GM12878 (cell line): ENCODE measurements around the gene PIWIL1. TPM values are rescaled to one million over a fixed set of nuclear protein-coding genes. Genes with fewer than 3 reads are reported as not detected.

ENCODE experiments used
- ATAC-seq: fragments of 200-7000 bp; cut with Tn5 transposase; 3 replicates; pipeline ENCODE4 v1.9.1; 2020; ENCODE audit warnings: mild to moderate bottlenecking, moderate library complexity
- BruUV-seq: library from RNA; stranded (reverse); fragments of 400-500 nt; replicated peaks from 2 replicates; lab custom pipeline; 2021; lab: Mats Ljungman, UMichigan
- CTCF ChIA-PET: fragments of 300-600 bp; sonication (Branson Sonifier 250); formaldehyde crosslinking; extraction: SDS; loops from one replicate; lab custom pipeline; 2021; ENCODE audit warnings: inconsistent platforms; lab: Yijun Ruan, JAX
- POLR2A ChIA-PET: fragments of 350-600 bp; formaldehyde crosslinking; extraction: SDS; loops from one replicate; lab custom pipeline; 2021; ENCODE audit warnings: inconsistent platforms; lab: Charles Lee
- RAD21 ChIA-PET: fragments of 300-600 bp; sonication (Branson Sonifier 250); formaldehyde crosslinking; loops from one replicate; lab custom pipeline; 2023; ENCODE audit warnings: antibody characterized with exemption; ENCODE audit not compliant: unreplicated experiment; lab: Charles Lee
- SMC1A ChIA-PET: fragments of 300-600 bp; sonication (Branson Sonifier 250); formaldehyde crosslinking; loops from one replicate; lab custom pipeline; 2023; ENCODE audit not compliant: unreplicated experiment, uncharacterized antibody; lab: Charles Lee
- DNase-seq: peaks from one replicate; pipeline ENCODE4 v3.0.0-alpha.2; 2011; ENCODE audit warnings: low read depth, low spot score
- FAIRE-seq: peaks from 3 replicates; lab custom pipeline; 2011; peaks lifted over from hg19 to GRCh38; lab: Jason Lieb, UNC
- H2AFZ ChIP-seq: 2 replicates; pipeline ENCODE4 v1.6.0; 2011; ENCODE audit warnings: low read depth, low read length, control low read depth; ENCODE audit not compliant: control insufficient read depth
- H3K27ac ChIP-seq: 2 replicates; pipeline ENCODE4 v1.5.1; 2011; ENCODE audit warnings: control low read depth; ENCODE audit not compliant: control insufficient read depth, insufficient read depth
- H3K27me3 ChIP-seq, 2 experiments: replicated peaks in 1 of 2; 2 replicates each; pipeline versions ENCODE4 v1.6.0 to v1.6.1; 2011; ENCODE audit warnings: low read length in 1 of 2; ENCODE audit not compliant: control insufficient read depth in 2 of 2, insufficient read depth in 2 of 2
- H3K36me3 ChIP-seq, 2 experiments: 2 replicates each; pipeline ENCODE4 v1.5.1; 2011; ENCODE audit warnings: low read length in 1 of 2; ENCODE audit not compliant: control insufficient read depth in 2 of 2, insufficient read depth in 2 of 2
- H3K4me1 ChIP-seq: 2 replicates; pipeline ENCODE4 v1.6.1; 2011; ENCODE audit warnings: mild to moderate bottlenecking, low read length, moderate library complexity, mixed read lengths; ENCODE audit not compliant: control insufficient read depth, insufficient read depth
- H3K4me2 ChIP-seq: 2 replicates; pipeline ENCODE4 v1.6.0; 2011; ENCODE audit warnings: control low read depth; ENCODE audit not compliant: control insufficient read depth, insufficient read depth
- H3K4me3 ChIP-seq: fragments of 200-600 bp; sonication (generic); 2 replicates; pipeline ENCODE4 v1.5.1; 2016
- H3K79me2 ChIP-seq: 2 replicates; pipeline ENCODE4 v1.6.0; 2011; ENCODE audit warnings: low read length; ENCODE audit not compliant: control insufficient read depth, insufficient read depth
- H3K9ac ChIP-seq: 2 replicates; pipeline ENCODE4 v1.8.0; 2011; ENCODE audit warnings: low read length, control low read depth, mixed read lengths; ENCODE audit not compliant: control insufficient read depth, insufficient read depth
- H3K9me3 ChIP-seq: replicated peaks from 3 replicates; pipeline ENCODE4 v1.5.1; 2011; ENCODE audit warnings: mild to moderate bottlenecking, low read length; ENCODE audit not compliant: control insufficient read depth, insufficient read depth
- H4K20me1 ChIP-seq: 2 replicates; pipeline ENCODE4 v1.6.0; 2011; ENCODE audit not compliant: control insufficient read depth, insufficient read depth
- CBX3 ChIP-seq: fragments of 200-600 bp; sonication (generic); IDR thresholded peaks from 2 replicates; pipeline ENCODE4 v1.6.1; 2016; ENCODE audit warnings: low read depth, borderline replicate concordance
- CHD1 ChIP-seq: IDR thresholded peaks from 2 replicates; pipeline ENCODE4 v1.6.1; 2012; ENCODE audit warnings: low read depth, low read length, improper control_type of control experiment
- EED ChIP-seq: sonication (generic); IDR thresholded peaks from 2 replicates; pipeline ENCODE4 v1.6.1; 2016; ENCODE audit warnings: antibody characterized with exemption, low read depth
- ESRRA ChIP-seq: IDR thresholded peaks from 2 replicates; pipeline ENCODE4 v1.6.1; 2012; ENCODE audit warnings: mild to moderate bottlenecking, low read length, improper control_type of control experiment
- HCFC1 ChIP-seq: fragments of 150-350 bp; IDR thresholded peaks from 2 replicates; pipeline ENCODE4 v1.6.1; 2014; ENCODE audit warnings: low read length
- MXI1 ChIP-seq: fragments of 150-350 bp; IDR thresholded peaks from 2 replicates; pipeline ENCODE4 v1.6.1; 2011; ENCODE audit warnings: low read depth, mild to moderate bottlenecking, inconsistent platforms, low read length, improper control_type of control experiment
- POU2F2 ChIP-seq: IDR thresholded peaks from 3 replicates; pipeline ENCODE4 v1.6.1; 2011; ENCODE audit warnings: low read depth, mild to moderate bottlenecking, low read length, borderline replicate concordance
- RCOR1 ChIP-seq: conservative IDR thresholded peaks from 2 replicates; pipeline ENCODE4 v1.6.1; 2012; ENCODE audit warnings: low read depth, low read length, improper control_type of control experiment
- SPI1 ChIP-seq: IDR thresholded peaks from 2 replicates; pipeline ENCODE4 v1.6.1; 2011; ENCODE audit warnings: low read depth, mild to moderate bottlenecking, low read length, moderate library complexity, borderline replicate concordance; ENCODE audit not compliant: insufficient read depth
- STAT3 ChIP-seq: IDR thresholded peaks from 2 replicates; pipeline ENCODE4 v1.6.1; 2011; ENCODE audit warnings: low read depth, low read length, improper control_type of control experiment
- TBL1XR1 ChIP-seq: IDR thresholded peaks from 2 replicates; pipeline ENCODE4 v1.6.1; 2012; ENCODE audit warnings: low read depth, low read length, improper control_type of control experiment
- WGBS: methylation state at CpG from one replicate; pipeline ENCODE4 v1.1.6; 2016; ENCODE audit warnings: low lambda C conversion rate; ENCODE audit not compliant: insufficient replicate concordance, insufficient coverage; ENCODE audit errors: missing lambda C conversion rate; 5-methylcytosine and 5-hydroxymethylcytosine counted together
- in situ Hi-C: fragments of 300-500 bp; cut with MboI; formaldehyde crosslinking; loops from 9 replicates; pipeline ENCODE4 v1.14.3; 2018; ENCODE audit warnings: mixed read lengths
- intact Hi-C: fragments of 100-400 bp; cut with micrococcal nuclease; formaldehyde crosslinking; loops from one replicate; pipeline ENCODE4 v1.14.2; 2022; ENCODE audit not compliant: unreplicated experiment
- polyA plus RNA-seq, 11 experiments: library from polyadenylated mRNA; depleted of rRNA in 4 of 11; unstranded in 6 of 11; stranded (reverse) in 5 of 11; fragments of >200 nt; fragmentation: Nextera tagmentation in 4 of 11; fragmentation: Illumina TruSeq in 1 of 11; extraction: Ambion mirVana in 4 of 11; extraction: Trizol in 1 of 11; gene quantifications; 1 replicate in 1 of 11; 2 replicates in 10 of 11; pipeline versions ENCODE4 v1.2.1 to v1.2.3, GENCODE V29; 2011 to 2016; ENCODE audit warnings: inconsistent platforms in 2 of 11, missing spikeins in 2 of 11, low read depth in 1 of 11
- total RNA-seq, 4 experiments: library from RNA; depleted of rRNA in 3 of 4; stranded (reverse); fragments of >200 nt in 3 of 4; fragmentation: Illumina TruSeq in 1 of 4; extraction: Trizol in 1 of 4; gene quantifications; 2 replicates each; pipeline versions ENCODE4 v1.2.1 to v1.2.3, GENCODE V29; 2013 to 2021
- TF ChIP-seq, protein P1 (sequence below): fragments of 450-650 bp; IDR thresholded peaks from 2 replicates; pipeline ENCODE4 v1.6.1; 2016; ENCODE audit warnings: mild to moderate bottlenecking
- TF ChIP-seq, protein P2 (sequence below): fragments of 450-650 bp; IDR thresholded peaks from 2 replicates; pipeline ENCODE4 v1.6.1; 2017; ENCODE audit warnings: mild to moderate bottlenecking
- TF ChIP-seq, protein P3 (sequence below): fragments of 450-650 bp; IDR thresholded peaks from 2 replicates; pipeline ENCODE4 v1.6.1; 2016; ENCODE audit warnings: mild to moderate bottlenecking, moderate library complexity, borderline replicate concordance
- TF ChIP-seq, protein P4 (sequence below): fragments of 450-650 bp; IDR thresholded peaks from 2 replicates; pipeline ENCODE4 v1.6.1; 2017; ENCODE audit warnings: mild to moderate bottlenecking, moderate library complexity

Gene PIWIL1
- total and polyA plus RNA-seq, 10 of the 15 experiments (the other 5 are each of a cell fraction or from before 2014, with no cell fraction given), result not detected

DNA sequence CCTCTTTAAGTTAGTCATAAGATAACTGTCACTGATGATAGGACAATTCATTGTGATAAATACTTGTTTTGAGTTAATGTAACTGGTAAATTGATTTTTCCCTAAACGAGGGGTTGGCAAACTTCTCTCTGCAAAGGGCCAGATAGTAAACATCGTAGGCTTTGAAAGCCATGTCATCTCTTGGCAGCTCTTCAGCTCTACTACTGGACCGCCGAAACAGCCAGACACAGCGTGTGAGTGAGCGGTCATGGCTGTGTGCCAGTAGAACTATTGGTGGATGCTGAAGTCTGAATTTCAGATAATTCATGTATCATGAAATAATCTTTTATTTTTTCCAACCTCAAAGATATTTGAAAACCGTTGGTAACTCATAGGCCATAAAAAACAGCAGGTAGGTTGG is 9.9 kb downstream of the PIWIL1 start:
- no peak overlapping the region for H3K4me3 ChIP-seq
- no peak overlapping the region for H3K27ac ChIP-seq
- H3K79me2 ChIP-seq, result no peaks in the 10 kb centered on the region
- ChIA-PET POLR2A (no interaction called here), CTCF (no interaction called here), SMC1A (no interaction called here), RAD21 (no interaction called here)
- H3K4me1 ChIP-seq, result no peaks in the 10 kb centered on the region
- no peaks in the 10 kb centered on the region for H3K27me3 ChIP-seq
- no peaks in the 10 kb centered on the region for H3K9me3 ChIP-seq
- FAIRE-seq, result no peak
- no peak overlapping the region for H3K4me2 ChIP-seq
- no peaks in the 10 kb centered on the region for H3K36me3 ChIP-seq
- in situ Hi-C loops, result no loop called here
- DNase-seq, result no peak
- H3K9ac ChIP-seq, result no peak overlapping the region
- no peaks in the 10 kb centered on the region for H4K20me1 ChIP-seq
- intact Hi-C loops, result no loop called here
- H2AFZ ChIP-seq, result no peak overlapping the region
- 44% methylated on average over 7 of the region's 7 CpGs for WGBS
- no TSS peak for BruUV-seq
- ATAC-seq, result no peak
- TF ChIP-seq, protein P1, sequence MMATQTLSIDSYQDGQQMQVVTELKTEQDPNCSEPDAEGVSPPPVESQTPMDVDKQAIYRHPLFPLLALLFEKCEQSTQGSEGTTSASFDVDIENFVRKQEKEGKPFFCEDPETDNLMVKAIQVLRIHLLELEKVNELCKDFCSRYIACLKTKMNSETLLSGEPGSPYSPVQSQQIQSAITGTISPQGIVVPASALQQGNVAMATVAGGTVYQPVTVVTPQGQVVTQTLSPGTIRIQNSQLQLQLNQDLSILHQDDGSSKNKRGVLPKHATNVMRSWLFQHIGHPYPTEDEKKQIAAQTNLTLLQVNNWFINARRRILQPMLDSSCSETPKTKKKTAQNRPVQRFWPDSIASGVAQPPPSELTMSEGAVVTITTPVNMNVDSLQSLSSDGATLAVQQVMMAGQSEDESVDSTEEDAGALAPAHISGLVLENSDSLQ, result no peak
- TF ChIP-seq SPI1, result no peak
- TF ChIP-seq, protein P2, sequence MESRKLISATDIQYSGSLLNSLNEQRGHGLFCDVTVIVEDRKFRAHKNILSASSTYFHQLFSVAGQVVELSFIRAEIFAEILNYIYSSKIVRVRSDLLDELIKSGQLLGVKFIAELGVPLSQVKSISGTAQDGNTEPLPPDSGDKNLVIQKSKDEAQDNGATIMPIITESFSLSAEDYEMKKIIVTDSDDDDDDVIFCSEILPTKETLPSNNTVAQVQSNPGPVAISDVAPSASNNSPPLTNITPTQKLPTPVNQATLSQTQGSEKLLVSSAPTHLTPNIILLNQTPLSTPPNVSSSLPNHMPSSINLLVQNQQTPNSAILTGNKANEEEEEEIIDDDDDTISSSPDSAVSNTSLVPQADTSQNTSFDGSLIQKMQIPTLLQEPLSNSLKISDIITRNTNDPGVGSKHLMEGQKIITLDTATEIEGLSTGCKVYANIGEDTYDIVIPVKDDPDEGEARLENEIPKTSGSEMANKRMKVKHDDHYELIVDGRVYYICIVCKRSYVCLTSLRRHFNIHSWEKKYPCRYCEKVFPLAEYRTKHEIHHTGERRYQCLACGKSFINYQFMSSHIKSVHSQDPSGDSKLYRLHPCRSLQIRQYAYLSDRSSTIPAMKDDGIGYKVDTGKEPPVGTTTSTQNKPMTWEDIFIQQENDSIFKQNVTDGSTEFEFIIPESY, result no peak
- TF ChIP-seq STAT3, result no peak
- TF ChIP-seq MXI1, result no peak
- TF ChIP-seq EED, result no peak
- no peak for TF ChIP-seq CBX3
- TF ChIP-seq, protein P3, sequence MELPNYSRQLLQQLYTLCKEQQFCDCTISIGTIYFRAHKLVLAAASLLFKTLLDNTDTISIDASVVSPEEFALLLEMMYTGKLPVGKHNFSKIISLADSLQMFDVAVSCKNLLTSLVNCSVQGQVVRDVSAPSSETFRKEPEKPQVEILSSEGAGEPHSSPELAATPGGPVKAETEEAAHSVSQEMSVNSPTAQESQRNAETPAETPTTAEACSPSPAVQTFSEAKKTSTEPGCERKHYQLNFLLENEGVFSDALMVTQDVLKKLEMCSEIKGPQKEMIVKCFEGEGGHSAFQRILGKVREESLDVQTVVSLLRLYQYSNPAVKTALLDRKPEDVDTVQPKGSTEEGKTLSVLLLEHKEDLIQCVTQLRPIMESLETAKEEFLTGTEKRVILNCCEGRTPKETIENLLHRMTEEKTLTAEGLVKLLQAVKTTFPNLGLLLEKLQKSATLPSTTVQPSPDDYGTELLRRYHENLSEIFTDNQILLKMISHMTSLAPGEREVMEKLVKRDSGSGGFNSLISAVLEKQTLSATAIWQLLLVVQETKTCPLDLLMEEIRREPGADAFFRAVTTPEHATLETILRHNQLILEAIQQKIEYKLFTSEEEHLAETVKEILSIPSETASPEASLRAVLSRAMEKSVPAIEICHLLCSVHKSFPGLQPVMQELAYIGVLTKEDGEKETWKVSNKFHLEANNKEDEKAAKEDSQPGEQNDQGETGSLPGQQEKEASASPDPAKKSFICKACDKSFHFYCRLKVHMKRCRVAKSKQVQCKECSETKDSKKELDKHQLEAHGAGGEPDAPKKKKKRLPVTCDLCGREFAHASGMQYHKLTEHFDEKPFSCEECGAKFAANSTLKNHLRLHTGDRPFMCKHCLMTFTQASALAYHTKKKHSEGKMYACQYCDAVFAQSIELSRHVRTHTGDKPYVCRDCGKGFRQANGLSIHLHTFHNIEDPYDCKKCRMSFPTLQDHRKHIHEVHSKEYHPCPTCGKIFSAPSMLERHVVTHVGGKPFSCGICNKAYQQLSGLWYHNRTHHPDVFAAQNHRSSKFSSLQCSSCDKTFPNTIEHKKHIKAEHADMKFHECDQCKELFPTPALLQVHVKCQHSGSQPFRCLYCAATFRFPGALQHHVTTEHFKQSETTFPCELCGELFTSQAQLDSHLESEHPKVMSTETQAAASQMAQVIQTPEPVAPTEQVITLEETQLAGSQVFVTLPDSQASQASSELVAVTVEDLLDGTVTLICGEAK, result no peak
- no peak for TF ChIP-seq CHD1
- no peak for TF ChIP-seq ESRRA
- TF ChIP-seq, protein P4, sequence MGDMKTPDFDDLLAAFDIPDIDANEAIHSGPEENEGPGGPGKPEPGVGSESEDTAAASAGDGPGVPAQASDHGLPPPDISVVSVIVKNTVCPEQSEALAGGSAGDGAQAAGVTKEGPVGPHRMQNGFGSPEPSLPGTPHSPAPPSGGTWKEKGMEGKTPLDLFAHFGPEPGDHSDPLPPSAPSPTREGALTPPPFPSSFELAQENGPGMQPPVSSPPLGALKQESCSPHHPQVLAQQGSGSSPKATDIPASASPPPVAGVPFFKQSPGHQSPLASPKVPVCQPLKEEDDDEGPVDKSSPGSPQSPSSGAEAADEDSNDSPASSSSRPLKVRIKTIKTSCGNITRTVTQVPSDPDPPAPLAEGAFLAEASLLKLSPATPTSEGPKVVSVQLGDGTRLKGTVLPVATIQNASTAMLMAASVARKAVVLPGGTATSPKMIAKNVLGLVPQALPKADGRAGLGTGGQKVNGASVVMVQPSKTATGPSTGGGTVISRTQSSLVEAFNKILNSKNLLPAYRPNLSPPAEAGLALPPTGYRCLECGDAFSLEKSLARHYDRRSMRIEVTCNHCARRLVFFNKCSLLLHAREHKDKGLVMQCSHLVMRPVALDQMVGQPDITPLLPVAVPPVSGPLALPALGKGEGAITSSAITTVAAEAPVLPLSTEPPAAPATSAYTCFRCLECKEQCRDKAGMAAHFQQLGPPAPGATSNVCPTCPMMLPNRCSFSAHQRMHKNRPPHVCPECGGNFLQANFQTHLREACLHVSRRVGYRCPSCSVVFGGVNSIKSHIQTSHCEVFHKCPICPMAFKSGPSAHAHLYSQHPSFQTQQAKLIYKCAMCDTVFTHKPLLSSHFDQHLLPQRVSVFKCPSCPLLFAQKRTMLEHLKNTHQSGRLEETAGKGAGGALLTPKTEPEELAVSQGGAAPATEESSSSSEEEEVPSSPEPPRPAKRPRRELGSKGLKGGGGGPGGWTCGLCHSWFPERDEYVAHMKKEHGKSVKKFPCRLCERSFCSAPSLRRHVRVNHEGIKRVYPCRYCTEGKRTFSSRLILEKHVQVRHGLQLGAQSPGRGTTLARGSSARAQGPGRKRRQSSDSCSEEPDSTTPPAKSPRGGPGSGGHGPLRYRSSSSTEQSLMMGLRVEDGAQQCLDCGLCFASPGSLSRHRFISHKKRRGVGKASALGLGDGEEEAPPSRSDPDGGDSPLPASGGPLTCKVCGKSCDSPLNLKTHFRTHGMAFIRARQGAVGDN, result no peak
- TF ChIP-seq TBL1XR1, result no peak
- no peak for TF ChIP-seq HCFC1
- no peak for TF ChIP-seq POU2F2
- no peak for TF ChIP-seq RCOR1
